Measurements from ENCODE around the gene KIF3C.

KIF3C gene

GRCh38 chr2:25912851-25913695 is 69.2 kb downstream of the KIF3C start (continued):
- TF ChIP-seq ZNF639 (tag by site-specific recombination; IDR thresholded peaks at IDR 0.05) = no peak
- no peak for TF ChIP-seq ATF2 (tag by site-specific recombination; IDR thresholded peaks at IDR 0.05; ENCODE audit: low read depth)
- peak; percentile 28; the same call in 1 of the 2 replicates for TF ChIP-seq ZIC2 (tag by site-specific recombination; IDR thresholded peaks at IDR 0.05)
- no peak for TF ChIP-seq PRDM2 (tag by site-specific recombination; IDR thresholded peaks at IDR 0.05; ENCODE audit: borderline replicate concordance)
- no peak for TF ChIP-seq ZBTB21 (tag by site-specific recombination; IDR thresholded peaks at IDR 0.05)
- TF ChIP-seq ZNF146 (tag by site-specific recombination; IDR thresholded peaks at IDR 0.05) = no peak
- no peak for TF ChIP-seq PRDM10 (tag by site-specific recombination; IDR thresholded peaks at IDR 0.05)
- TF ChIP-seq ZNF837 (tag by site-specific recombination; IDR thresholded peaks at IDR 0.05) = no peak
- 0 out of 2 replicates have a peak, but pooled peaks have one; percentile 27 for TF ChIP-seq TCF7L2 (IDR thresholded peaks at IDR 0.05; ENCODE audit: borderline replicate concordance, low read depth, low read length)
- TF ChIP-seq ZNF404 (tag by site-specific recombination; IDR thresholded peaks at IDR 0.05) = no peak
- no peak for TF ChIP-seq BCL11B (tag by site-specific recombination; IDR thresholded peaks at IDR 0.05; ENCODE audit: low read depth)
- TF ChIP-seq ZNF10 (tag by site-specific recombination; IDR thresholded peaks at IDR 0.05) = 0 out of 2 replicates have a peak, but pooled peaks have one; percentile 25
- no peak for TF ChIP-seq ZNF518A (tag by site-specific recombination; conservative IDR thresholded peaks at IDR 0.05; ENCODE audit: low read depth)
- TF ChIP-seq GLIS1 (tag by site-specific recombination; IDR thresholded peaks at IDR 0.05) = peak; percentile 36
- TF ChIP-seq ZNF677 (tag by site-specific recombination; IDR thresholded peaks at IDR 0.05) = no peak
- no peak for TF ChIP-seq ZBTB48 (tag by site-specific recombination; IDR thresholded peaks at IDR 0.05)

Data from HEK293 (cell line).